HCT116 (cell line): ENCODE results near the gene NMB.

ENCODE experiments used
- EZH2 ChIP-seq: fragments of 200-600 bp; sonication (generic); IDR thresholded peaks from 2 replicates; pipeline ENCODE4 v1.6.1; 2017; ENCODE audit warnings: antibody characterized with exemption, mixed run types
- POLR2A ChIP-seq: IDR thresholded peaks from 2 replicates; pipeline ENCODE4 v1.7.0; 2011; ENCODE audit warnings: borderline replicate concordance; ENCODE audit not compliant: insufficient read depth, insufficient read length; ENCODE audit errors: extremely low read depth
- TF ChIP-seq, protein P1 (sequence below): IDR thresholded peaks from 2 replicates; pipeline ENCODE4 v1.6.1; 2012
- TF ChIP-seq, protein P2 (sequence below), 3 experiments: fragments of 200-600 bp in 1 of 3; sonication (generic) in 1 of 3; IDR thresholded peaks in 2 of 3; conservative IDR thresholded peaks in 1 of 3; 2 replicates each; pipeline ENCODE4 v1.5.1; 2012 to 2017; ENCODE audit warnings: low read depth in 2 of 3, low read length in 2 of 3, antibody characterized with exemption in 1 of 3, borderline replicate concordance in 1 of 3, control low read depth in 1 of 3, mild to moderate bottlenecking in 1 of 3, mixed read lengths in 1 of 3, mixed run types in 1 of 3, moderate library complexity in 1 of 3; ENCODE audit not compliant: insufficient read depth in 1 of 3

DNA sequence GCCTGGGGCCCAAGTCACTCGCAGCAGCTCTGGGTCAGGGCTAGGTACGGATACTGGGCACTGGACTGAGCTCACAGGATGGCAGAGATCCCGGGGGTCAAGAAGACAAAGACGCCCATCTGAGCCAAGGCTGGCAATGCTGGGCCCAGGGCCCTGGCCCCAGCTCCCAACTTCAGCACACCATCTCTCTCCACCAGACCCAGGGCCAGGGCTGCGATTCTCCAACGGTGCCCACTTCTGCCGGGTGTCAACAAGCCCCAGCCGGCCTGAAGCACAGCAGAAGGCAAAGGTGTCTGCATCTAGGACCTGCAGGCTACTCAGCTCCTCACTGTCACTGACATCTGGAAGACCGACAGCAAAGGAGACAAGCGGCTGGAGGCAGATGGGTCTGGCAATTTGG lies 12.5 kb downstream of the NMB start:
- TF ChIP-seq, protein P1, sequence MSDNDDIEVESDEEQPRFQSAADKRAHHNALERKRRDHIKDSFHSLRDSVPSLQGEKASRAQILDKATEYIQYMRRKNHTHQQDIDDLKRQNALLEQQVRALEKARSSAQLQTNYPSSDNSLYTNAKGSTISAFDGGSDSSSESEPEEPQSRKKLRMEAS = no peak
- no peak for TF ChIP-seq POLR2A
- TF ChIP-seq, protein P2, sequence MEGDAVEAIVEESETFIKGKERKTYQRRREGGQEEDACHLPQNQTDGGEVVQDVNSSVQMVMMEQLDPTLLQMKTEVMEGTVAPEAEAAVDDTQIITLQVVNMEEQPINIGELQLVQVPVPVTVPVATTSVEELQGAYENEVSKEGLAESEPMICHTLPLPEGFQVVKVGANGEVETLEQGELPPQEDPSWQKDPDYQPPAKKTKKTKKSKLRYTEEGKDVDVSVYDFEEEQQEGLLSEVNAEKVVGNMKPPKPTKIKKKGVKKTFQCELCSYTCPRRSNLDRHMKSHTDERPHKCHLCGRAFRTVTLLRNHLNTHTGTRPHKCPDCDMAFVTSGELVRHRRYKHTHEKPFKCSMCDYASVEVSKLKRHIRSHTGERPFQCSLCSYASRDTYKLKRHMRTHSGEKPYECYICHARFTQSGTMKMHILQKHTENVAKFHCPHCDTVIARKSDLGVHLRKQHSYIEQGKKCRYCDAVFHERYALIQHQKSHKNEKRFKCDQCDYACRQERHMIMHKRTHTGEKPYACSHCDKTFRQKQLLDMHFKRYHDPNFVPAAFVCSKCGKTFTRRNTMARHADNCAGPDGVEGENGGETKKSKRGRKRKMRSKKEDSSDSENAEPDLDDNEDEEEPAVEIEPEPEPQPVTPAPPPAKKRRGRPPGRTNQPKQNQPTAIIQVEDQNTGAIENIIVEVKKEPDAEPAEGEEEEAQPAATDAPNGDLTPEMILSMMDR (IDR thresholded peaks at IDR 0.05 in 2 of 3, conservative IDR thresholded peaks at IDR 0.05 in 1 of 3; ENCODE audit: borderline replicate concordance in 1 of 3, insufficient read depth in 1 of 3, low read depth in 2 of 3, low read length in 2 of 3) = no peak
- no peak for TF ChIP-seq EZH2
